HG03159 (cell line): ENCODE data around the gene DNAJC30.
"Not testable (repeated sequence)": the region's sequence is repeated elsewhere in the genome, so short reads cannot be mapped to it uniquely, and the experiment has no call there.

Experiments
- ATAC-seq: cut with Tn5 transposase; IDR thresholded peaks from one replicate; pipeline ENCODE4 v1.9.1; 2021; ENCODE audit warnings: mild to moderate bottlenecking, moderate library complexity; ENCODE audit not compliant: unreplicated experiment

Gene DNAJC30

GRCh38 chr7:73683788-73684693 lies 788 bp upstream of the DNAJC30 start:
- peak; percentile 21 for ATAC-seq

GRCh38 chr7:73682745-73683055 lies 553 bp downstream of the DNAJC30 start:
- peak; percentile 14 for ATAC-seq

- ATAC-seq = no peak
Observed at GRCh38 chr7:73681031-73681430, 2.2 kb downstream of the DNAJC30 start.

- no peak for ATAC-seq
Observed at GRCh38 chr7:73680501-73680900, 2.8 kb downstream of the DNAJC30 start.

- no peak for ATAC-seq
Observed at GRCh38 chr7:73679709-73680108, 3.5 kb downstream of the DNAJC30 start.

- ATAC-seq = no peak
Observed at GRCh38 chr7:73678862-73679261, 4.4 kb downstream of the DNAJC30 start.

- ATAC-seq = not testable (repeated sequence)
Observed at GRCh38 chr7:73676062-73676461, 7.2 kb downstream of the DNAJC30 start.

GRCh38 chr7:73674468-73675124 lies 8.7 kb downstream of the DNAJC30 start:
- no peak for ATAC-seq

GRCh38 chr7:73671857-73672445 lies 11.3 kb downstream of the DNAJC30 start:
- no peak for ATAC-seq

- ATAC-seq = no peak
Observed at GRCh38 chr7:73671322-73671661, 12.0 kb downstream of the DNAJC30 start.

GRCh38 chr7:73669858-73670385 lies 13.3 kb downstream of the DNAJC30 start:
- no peak for ATAC-seq

- no peak for ATAC-seq
Observed at GRCh38 chr7:73669288-73669701, 14.0 kb downstream of the DNAJC30 start.

GRCh38 chr7:73668886-73669230 lies 14.4 kb downstream of the DNAJC30 start:
- no peak for ATAC-seq

- peak; percentile 17 for ATAC-seq
Observed at GRCh38 chr7:73668103-73668885, 15.0 kb downstream of the DNAJC30 start.

- ATAC-seq = peak; percentile 76
Observed at GRCh38 chr7:73667344-73668102, 15.7 kb downstream of the DNAJC30 start, which contains the start of gene VPS37D. TSS of gene VPS37D (plus strand) at chr7:73667831. CDS start at chr7:73667959, 128 bp downstream.

- no peak for ATAC-seq
Observed at GRCh38 chr7:73663033-73663432, 20.2 kb downstream of the DNAJC30 start.

- ATAC-seq = not testable (repeated sequence)
Observed at GRCh38 chr7:73660594-73660993, 22.7 kb downstream of the DNAJC30 start.

GRCh38 chr7:73659983-73660382 lies 23.3 kb downstream of the DNAJC30 start:
- ATAC-seq = no peak

- ATAC-seq = not testable (repeated sequence)
Observed at GRCh38 chr7:73655309-73655708, 27.9 kb downstream of the DNAJC30 start.

- ATAC-seq = no peak
Observed at GRCh38 chr7:73652541-73652949, 30.7 kb downstream of the DNAJC30 start.
